G401.6 (cell line): ENCODE data around the gene TANGO2.

ENCODE experiments used
- FAIRE-seq: peaks from 2 replicates; lab custom pipeline; 2012; peaks lifted over from hg19 to GRCh38; lab: Jason Lieb, UNC

TANGO2 gene

DNA sequence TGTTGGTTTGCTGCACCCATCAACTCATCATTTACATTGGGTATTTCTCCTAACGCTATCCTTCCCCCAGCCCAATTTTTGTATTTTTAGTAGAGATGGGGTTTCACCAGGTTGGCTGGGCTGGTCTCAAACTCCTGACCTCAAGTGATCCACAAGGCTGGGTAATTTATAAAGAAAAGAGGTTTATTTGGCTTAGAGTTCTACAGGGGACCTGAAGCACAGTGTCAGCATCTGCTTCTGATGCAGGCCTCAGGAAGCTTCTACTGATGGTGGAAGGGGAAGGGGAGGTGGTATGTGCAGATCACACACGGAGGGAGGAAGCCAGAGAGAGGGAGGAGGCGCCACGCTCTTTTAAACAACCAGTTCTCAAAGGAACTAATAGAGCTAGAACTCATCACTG is 25.8 kb downstream of the TANGO2 start:
- FAIRE-seq = no peak

DNA sequence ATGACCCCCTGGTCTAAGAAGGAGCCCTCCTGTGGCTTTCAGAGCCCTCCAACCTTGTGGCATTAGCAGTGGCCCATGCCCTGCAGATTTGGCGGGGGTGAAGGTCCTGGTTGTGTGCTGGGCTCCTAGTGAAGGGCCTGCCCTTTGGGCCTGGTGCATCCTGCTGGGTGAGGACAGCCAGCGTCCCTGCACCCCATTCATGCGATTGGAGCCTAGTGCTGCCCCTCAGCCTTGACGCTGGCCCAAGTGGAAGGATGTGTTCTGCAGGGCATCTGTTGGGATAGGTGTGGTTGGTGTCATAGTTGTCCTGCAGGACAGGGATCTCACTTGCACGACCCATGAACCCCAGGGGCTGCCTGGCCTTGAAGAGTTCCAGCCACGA is 31.0 kb downstream of the TANGO2 start:
- no peak for FAIRE-seq

DNA sequence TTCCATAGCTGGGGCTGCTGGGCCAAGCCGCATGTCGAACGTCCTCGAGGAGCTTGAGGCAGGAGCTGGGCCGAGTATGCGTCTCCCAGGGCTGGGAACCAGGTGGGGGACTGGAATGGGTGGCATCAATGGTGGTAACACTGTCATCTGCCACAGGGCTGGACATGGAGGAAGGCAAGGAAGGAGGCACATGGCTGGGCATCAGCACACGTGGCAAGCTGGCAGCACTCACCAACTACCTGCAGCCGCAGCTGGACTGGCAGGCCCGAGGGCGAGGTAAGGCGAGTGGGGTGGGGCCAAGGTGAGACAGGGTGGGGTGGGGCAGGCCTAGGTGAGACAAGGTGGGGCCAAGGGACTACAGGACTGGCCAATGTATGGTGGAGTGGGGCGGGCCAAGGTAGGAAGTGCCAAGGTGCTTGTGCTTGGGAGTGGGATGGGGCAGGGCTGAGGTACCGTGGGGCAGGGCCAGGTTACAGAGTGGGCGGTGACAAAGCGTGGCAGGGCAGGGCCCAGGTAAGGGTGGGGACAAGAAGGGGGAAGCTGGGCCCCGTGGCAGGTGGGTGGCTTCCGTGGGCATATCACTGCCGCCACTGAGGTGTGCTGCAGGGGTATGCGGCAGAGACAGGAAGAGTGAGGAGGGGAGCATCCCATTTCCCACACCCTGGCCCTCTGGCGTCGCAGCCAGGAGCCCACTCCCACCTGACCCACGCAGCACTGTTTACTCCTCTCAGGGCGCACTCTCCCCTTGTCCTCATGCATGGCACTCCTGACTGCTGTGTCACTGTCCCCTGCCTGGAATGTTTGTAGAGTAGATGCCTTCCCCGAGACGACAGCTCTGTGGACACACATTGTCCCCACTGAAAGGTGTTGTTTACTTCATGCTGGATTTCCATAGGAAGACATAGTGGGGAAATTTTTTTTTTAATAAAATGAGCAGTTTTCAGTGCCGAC is 31.7 kb downstream of the TANGO2 start:
- FAIRE-seq = no peak

DNA sequence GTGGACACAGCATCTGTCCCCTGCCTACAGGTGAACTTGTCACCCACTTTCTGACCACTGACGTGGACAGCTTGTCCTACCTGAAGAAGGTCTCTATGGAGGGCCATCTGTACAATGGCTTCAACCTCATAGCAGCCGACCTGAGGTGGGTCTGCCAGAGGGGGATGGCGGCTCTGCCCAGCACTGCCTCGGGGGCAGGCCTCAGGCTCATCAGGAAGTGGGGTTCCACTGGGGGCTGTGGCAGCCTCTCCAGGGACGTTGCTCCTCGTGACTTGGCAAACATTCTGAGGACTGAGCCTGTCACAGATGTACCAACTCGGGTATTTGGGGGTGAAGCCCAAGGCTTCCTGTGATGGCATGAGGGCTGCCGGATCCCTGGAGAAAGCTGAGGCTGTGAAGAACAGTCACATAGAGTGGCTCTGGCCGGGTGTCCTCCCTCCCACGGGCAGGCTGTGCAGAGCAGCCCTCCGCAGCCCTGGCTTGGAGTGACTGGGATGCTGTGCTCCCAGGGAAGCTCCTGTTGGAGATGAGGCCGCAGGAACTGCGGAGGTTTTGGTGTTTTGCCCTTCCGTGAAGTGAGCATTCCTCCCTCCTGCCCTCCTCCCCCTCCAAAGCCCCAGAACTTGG is 32.6 kb downstream of the TANGO2 start:
- no peak for FAIRE-seq

DNA sequence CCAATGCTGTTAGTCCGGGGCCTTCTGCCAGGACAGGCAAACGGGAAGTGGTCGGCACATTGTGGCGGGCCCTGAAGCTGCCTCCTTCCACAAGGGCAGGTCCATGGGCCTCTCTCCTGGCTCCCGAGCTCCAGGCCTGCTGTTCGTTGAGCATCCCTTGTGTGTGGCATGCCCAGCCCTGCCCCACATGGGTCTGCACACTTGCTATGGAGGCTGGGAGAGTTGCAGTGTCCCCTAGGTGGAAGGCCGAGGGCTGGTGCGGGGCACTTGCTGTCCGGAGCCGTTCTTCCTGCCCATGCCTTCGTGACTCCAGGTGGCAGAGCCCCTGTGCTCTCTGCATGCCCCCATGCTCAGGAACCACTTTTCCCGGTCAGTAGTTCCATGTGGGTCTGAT is 33.1 kb downstream of the TANGO2 start:
- FAIRE-seq = no peak

DNA sequence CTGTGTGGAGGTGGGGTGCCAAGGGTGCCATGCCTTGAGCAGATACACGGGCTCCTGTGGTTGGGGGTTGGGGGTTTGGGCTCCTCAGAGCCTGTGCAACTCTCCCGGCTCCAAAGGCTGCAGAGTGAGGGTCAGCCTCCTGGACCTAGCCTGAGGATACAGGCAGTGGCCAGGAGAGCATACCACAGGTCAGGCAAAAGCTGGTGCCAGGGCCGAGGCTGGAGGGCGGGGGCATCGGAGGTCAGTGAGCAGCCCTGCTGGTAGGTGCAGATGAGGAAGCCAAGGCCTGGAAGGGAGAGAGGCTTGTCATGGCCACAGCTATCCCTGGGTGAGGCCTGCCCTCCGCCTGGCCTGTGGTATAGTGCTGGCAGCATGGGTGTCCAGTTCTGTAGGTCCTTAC is 33.6 kb downstream of the TANGO2 start:
- FAIRE-seq = no peak

DNA sequence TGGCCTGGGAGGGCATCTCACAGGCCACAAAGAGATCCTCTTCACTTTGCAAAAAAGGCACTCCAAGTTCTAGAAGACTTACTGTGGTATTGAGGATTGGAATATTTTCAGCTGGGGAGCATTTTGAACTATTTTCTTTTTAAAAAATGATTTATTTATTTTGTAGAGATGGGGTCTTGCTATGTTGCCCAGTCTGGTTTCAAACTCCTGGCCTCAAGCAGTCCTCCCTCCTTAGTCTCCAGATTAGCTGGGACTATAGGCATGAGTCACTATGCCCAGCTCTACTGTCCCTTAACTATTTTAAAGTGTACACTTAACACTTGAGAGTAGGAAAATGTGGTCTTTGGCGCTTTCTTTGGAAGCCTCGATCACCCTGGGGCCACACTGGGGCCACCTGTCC is 34.2 kb downstream of the TANGO2 start:
- no peak for FAIRE-seq

DNA sequence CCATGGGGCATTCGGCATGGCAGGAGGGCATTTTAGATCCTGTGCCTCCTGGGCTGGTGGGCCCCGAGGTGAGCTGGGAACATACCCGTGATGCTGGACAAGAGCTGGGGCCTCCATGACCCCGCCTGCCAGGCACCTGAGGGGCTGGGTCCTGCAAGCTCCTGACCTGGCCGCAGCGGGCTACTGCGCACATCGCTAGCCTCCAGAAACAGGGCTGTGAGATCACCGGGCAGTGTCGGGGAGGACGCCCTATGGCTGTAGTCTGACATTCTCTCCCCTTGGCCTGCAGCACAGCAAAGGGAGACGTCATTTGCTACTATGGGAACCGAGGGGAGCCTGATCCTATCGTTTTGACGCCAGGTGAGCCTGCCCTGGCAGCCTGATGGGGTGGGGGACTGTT is 34.7 kb downstream of the TANGO2 start:
- FAIRE-seq = no peak

DNA sequence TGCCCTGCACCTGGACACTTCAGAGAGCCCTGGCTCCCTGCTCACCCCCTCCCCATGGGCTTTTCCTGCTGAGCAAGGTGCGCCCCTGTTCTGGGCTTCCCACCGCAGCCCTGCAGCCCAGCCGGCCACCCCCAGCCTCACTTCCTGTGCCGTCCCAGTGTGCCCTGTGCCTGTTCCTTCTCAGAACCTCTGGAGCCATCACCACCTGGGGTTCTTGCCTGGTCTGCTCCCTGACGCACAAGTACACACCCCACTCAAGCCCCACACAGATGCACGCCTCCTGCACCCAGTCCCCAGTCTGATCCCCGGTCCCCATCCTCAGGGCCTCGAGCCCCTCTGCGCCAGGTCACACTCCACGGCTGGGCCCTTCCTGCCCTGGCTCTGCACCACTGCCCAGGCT is 35.3 kb downstream of the TANGO2 start:
- FAIRE-seq = no peak

DNA sequence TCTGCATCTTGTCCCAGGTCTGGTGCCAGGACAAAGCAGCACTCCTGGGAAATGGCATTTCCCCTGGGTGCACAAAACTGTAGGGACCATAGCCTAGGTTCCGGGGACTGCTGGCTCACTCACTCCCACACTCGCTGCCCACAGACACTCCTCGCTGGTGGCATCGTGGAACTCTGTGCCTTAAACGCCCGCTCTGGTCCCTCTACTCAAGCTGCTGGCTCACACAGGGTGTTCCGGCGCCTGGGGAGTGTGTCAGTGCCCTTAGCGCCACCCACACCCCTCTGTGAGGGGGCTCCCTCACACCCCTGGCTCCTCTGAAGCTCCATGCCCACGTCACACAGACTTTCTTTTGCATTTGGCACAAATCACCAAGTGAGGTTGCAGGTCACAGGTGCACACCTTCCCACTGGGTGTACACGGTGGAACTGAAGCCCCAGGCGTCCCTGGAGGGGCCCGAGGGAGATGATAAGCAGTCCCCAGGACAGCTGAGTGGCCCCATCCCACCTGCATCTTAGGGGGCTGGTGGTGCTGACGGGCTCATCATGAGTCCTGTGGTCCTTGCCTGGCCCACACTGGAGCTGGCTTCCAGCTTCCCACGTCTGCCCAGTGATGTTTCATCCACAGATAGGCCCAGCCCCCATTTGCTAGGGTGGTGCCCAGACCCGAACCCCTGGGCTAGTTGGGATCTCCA is 35.9 kb downstream of the TANGO2 start:
- FAIRE-seq = no peak

DNA sequence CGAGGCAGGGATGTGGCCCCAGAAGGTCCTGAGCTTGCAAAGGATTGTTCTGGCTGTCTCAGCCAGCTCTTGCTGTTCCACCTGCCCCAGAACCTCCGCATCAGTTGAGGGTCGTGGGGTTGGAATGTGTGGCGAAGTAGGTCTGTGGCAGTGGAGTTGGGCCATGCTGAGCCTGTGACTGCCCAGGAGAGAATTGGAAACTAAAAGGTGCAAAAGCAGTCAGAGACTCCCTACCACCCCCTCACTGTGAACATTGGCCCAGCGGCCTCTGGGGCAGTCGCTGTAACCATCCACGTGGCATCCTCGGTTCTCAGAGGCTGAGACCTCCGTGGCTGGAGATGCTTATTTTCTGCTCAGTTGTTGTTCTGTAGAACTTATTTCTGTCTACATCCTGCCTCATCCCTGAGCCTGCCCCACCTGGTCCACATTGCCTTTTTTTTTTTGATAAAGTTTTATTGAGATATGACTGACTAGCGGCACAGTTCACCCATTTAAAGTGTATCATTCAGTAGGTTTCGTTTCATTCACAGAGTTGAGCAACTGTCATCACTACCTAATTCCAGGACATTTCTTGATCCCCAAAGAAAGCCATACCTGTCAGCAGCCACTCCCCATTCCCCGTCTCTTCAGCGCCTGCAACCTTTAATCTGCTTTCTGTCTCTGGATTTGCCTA is 36.8 kb downstream of the TANGO2 start:
- FAIRE-seq = no peak

DNA sequence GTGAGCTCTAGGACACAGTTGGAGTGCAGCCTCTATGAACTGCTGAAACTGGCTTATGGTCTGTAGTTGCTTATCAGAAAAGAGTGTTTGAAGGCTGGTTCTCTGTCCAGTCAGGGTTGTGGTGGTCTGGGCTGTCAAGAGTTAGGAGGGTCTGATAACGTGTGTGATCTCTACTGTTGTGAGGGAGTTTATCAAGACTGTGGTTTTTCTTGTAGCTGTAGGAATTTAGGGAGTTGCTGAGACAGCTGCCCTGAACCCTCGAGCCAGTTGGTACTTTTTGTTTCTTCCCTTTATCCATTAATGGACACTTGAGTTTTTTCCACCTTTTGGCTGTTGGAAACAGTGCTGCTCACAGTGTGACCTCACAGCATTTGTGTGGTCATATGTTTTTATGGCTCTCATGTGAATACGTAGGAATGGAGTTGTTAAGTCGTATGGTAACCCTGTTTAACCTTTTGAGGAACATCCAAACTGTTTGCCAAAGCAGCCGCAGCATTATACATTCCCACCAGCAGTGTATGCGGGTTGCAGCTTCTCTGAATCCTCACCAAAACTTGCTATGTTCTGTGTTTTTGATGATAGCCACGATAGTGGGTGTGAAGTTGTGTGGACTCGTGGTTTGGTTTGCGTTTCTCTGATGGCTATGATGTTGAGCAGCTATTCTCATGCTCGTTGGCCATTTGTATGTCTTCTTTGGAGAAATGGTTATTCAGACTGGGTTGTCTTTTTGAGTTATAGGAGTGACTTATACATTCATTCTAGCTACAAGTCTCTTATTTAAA is 38.3 kb downstream of the TANGO2 start:
- FAIRE-seq = no peak

DNA sequence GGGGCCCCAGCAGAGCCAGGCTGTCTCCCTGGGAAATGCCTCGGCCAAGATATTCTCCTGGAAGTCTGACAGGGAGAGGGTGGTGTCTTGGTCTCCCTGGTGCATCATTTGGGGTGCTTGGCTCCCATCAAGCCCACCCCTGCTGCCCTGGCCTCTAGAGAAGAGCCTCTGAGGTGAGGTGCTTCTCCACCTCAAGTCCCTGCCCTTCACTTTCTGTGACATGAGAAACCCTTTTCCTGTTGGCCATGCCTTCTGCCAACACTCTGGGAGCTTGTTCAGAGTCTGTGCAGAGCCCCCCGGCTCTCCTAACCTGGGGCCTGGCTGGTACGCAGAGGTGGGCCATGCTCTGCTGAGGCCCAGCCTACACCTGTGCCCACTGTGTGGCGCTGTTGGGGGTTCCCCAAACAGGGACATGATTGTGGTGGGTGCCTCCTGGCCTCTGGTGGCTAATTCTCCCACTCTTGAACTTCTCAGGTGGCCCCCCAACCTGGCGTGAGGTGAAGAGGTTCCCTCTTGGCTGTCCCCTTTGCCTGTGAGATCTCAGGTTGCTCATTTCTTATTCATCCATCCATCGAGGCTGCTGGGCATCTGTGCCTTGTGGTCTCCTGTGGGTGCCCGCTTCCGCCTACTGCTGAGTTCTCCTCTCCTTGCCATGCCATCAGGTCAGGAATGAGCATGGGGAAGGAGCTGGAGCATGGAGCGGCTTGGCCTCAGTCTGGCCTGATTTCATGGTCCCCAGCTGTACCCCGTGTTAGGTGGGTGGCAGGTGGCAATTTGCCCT is 40.0 kb downstream of the TANGO2 start:
- no peak for FAIRE-seq

DNA sequence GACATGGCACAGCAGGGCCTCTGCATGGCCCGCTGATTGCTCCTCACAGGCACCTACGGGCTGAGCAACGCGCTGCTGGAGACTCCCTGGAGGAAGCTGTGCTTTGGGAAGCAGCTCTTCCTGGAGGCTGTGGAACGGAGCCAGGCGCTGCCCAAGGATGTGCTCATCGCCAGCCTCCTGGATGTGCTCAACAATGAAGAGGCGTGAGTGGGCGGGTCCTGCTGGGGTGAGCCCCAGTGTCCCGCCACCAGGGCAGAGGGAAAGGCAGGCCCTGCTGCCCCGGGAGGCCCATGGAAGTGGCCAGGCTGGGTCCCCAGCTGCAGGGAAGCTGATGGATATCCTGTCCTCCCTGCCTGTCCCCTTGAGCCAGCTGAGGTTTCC is 40.6 kb downstream of the TANGO2 start:
- FAIRE-seq = no peak

DNA sequence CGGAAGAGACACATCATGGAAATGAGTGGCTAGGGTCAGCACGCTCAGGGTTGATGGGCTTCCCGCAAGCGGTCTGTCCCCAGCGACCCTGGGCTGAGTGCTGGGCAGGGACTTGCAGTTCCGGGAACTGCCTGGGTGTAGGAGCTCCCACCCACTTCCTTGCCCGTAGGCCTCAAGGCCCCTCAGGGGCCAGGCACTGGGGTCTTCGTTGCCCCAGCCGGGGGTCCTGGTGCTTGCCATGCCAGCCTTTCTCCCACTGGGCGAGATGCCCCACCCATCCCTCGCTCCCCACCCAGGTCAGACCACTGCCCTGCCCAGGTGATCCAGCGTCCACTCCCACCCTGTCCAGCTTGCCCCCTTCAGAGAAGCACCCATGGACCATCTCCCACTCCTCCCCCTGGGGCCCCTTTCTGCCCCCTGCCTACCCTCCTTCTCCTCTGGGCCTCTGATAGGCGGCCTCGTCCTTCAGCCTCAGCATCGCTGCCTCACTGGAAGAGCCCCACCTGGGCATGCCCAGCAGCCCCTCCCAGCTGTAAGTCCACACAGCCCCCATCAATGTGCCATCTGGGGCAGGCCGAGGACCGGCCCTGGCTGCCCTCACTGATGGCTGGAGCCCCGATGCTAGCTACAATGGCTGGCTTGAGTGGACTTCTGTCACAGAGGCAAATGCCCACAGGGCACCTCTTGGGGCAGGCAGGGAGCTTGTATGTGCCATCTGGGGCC is 41.3 kb downstream of the TANGO2 start:
- FAIRE-seq = no peak

DNA sequence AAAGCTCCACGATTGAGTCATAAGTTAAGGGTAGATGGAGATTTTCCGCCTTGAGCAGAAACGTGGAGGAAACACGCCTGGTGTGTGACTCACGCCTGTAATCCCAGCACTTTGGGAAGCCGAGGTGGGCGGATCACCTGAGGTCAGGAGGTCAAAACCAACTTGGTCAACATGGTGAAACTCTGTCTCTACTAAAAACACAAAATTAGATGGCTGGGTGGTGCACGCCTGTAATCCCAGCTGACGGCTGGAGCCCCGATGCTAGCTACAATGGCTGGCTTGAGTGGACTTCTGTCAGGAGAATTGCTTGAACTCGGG is 41.8 kb downstream of the TANGO2 start:
- FAIRE-seq = no peak

DNA sequence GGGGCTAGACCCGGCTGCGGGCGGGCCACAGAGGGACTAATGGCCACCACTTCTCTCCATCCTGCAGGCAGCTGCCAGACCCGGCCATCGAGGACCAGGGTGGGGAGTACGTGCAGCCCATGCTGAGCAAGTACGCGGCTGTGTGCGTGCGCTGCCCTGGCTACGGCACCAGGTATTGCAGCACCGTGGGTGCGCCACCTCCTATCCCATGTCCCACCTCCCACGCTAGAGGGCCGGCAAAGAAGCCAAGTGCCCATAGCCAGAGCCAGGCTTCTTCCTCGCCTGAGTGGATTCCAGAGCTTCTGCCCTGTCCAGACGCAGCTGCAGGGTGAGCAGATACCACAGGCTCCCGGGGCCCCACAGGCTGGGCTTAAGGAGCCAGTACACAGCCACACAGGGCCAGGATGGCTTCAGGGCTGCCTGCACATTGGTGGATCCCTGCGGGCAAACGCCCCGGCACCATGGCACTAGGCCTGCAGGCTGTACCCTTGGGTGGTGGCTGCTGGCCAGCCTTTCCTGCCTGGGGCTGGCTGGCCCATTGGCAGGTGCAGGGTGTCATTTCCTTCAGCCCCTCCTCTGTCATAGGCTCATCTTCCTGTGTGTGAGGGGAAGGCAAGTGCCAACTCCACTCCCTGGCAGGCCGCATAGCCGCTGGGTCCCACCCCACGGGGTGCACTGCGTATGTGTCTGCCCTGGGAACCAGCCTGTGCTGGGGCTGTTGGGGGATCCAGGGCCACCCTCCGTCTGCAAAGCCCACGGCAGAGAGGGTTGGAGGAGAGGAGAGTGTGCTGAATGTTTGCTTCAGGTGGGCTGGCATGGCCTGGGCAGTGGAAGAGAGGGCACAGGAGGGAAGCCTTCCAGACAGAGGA is 42.6 kb downstream of the TANGO2 start:
- no peak for FAIRE-seq

DNA sequence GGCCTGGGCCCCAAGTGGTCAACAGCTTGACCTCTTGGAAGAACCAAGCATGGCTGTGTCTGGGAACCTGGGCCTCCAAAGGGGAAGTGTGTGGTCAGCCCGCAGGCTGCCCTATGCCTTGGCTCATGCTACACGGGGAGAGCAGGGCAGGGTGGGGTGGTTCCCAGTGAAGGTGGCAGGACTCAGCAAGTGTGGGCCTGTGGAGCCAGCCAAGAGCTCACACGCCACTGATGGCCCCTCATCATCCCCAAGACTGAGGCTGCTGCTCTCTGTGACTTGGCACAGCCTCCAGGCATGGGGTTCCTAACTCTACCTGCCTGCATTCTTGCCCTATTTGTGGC is 43.2 kb downstream of the TANGO2 start:
- FAIRE-seq = no peak

DNA sequence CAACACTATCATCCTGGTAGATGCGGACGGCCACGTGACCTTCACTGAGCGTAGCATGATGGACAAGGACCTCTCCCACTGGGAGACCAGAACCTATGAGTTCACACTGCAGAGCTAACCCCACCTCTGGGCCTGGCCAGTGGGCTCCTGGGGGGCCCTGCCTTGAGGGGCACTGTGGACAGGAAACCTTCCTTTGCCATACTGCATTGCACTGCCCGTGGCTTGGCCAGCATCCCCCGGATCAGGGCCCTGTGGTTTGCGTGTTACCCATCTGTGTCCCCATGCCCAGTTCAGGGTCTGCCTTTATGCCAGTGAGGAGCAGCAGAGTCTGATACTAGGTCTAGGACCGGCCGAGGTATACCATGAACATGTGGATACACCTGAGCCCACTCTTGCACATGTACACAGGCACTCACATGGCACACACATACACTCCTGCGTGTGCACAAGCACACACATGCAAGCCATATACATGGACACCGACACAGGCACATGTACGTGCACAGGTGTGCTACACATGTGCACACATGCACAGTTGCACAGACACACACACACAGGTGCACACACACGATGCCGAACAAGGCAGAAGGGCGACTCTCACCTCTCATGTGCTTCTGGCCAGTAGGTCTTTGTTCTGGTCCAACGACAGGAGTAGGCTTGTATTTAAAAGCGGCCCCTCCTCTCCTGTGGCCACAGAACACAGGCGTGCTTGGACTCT is 43.8 kb downstream of the TANGO2 start:
- FAIRE-seq = no peak
